ENCODE measurements around the gene GABARAPL1.
A peak's percentile ranks its signal among the peaks of the same experiment; 100 is the strongest.

GABARAPL1 gene
- long read RNA-seq, transcript GABARAPL1-201 (4 exons, 1,957 nt): major isoform, 20 of 38 reads
- long read RNA-seq, partial matches to known transcripts: 0 of 38 reads
- long read RNA-seq, other reads (novel, unspliced or antisense): 14 of 38 reads

DNA sequence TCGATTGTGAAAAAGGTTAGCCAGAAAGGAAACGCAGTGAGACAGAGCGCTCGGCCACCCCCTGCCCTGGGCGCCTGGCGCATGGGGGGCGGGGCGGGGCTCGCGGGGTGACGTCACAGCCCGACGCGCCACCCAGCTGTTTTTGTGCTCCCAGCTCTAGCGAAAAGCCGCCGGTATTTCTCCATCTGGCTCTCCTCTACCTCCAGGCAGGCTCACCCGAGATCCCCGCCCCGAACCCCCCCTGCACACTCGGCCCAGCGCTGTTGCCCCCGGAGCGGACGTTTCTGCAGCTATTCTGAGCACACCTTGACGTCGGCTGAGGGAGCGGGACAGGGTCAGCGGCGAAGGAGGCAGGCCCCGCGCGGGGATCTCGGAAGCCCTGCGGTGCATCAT is at the start of gene GABARAPL1:
GABARAPL1 (plus strand) TSS at position 139 of the 393 bp plus-strand sequence; CDS start at position 392, 253 bp downstream.
- peak within 1 kb of the TSS; percentile 73 for H3K4me3 ChIP-seq (replicated peaks; ENCODE audit: insufficient read depth, low read length)
- H3K27ac ChIP-seq (replicated peaks): peak within 1 kb of the TSS; percentile 90
- no peak for TF ChIP-seq GABPA (IDR thresholded peaks at IDR 0.05; ENCODE audit: low read depth)
- TF ChIP-seq CTCF (IDR thresholded peaks at IDR 0.05; ENCODE audit: insufficient read depth, low read length): no peak
- TF ChIP-seq, protein P1, sequence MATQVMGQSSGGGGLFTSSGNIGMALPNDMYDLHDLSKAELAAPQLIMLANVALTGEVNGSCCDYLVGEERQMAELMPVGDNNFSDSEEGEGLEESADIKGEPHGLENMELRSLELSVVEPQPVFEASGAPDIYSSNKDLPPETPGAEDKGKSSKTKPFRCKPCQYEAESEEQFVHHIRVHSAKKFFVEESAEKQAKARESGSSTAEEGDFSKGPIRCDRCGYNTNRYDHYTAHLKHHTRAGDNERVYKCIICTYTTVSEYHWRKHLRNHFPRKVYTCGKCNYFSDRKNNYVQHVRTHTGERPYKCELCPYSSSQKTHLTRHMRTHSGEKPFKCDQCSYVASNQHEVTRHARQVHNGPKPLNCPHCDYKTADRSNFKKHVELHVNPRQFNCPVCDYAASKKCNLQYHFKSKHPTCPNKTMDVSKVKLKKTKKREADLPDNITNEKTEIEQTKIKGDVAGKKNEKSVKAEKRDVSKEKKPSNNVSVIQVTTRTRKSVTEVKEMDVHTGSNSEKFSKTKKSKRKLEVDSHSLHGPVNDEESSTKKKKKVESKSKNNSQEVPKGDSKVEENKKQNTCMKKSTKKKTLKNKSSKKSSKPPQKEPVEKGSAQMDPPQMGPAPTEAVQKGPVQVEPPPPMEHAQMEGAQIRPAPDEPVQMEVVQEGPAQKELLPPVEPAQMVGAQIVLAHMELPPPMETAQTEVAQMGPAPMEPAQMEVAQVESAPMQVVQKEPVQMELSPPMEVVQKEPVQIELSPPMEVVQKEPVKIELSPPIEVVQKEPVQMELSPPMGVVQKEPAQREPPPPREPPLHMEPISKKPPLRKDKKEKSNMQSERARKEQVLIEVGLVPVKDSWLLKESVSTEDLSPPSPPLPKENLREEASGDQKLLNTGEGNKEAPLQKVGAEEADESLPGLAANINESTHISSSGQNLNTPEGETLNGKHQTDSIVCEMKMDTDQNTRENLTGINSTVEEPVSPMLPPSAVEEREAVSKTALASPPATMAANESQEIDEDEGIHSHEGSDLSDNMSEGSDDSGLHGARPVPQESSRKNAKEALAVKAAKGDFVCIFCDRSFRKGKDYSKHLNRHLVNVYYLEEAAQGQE (IDR thresholded peaks at IDR 0.05; ENCODE audit: insufficient replicate concordance, low read depth): no peak
- TF ChIP-seq POLR2AphosphoS5 (IDR thresholded peaks at IDR 0.05; ENCODE audit: low read depth): no peak
- no peak for TF ChIP-seq SPI1 (IDR thresholded peaks at IDR 0.05; ENCODE audit: borderline replicate concordance, low read depth)
- DNase-seq (ENCODE audit: low read depth in 1 of 2, low spot score in 1 of 2): peak; percentile 44 to 77
- no peaks in the 10 kb centered on the region for H3K27me3 ChIP-seq (ENCODE audit: insufficient read depth, poor library complexity, severe bottlenecking)

- DNase-seq (ENCODE audit: low read depth in 1 of 2, low spot score in 1 of 2): no peak
- H3K27ac ChIP-seq (replicated peaks): no peak overlapping the region
- H3K27me3 ChIP-seq (ENCODE audit: insufficient read depth, poor library complexity, severe bottlenecking): no peaks in the 10 kb centered on the region
- TF ChIP-seq, protein P1 (IDR thresholded peaks at IDR 0.05; ENCODE audit: insufficient replicate concordance, low read depth): no peak
- no peak for TF ChIP-seq POLR2AphosphoS5 (IDR thresholded peaks at IDR 0.05; ENCODE audit: low read depth)
- no peak for TF ChIP-seq CTCF (IDR thresholded peaks at IDR 0.05; ENCODE audit: insufficient read depth, low read length)
- no peak for TF ChIP-seq GABPA (IDR thresholded peaks at IDR 0.05; ENCODE audit: low read depth)
- peak; percentile 90 for TF ChIP-seq SPI1 (IDR thresholded peaks at IDR 0.05; ENCODE audit: borderline replicate concordance, low read depth)
- H3K4me3 ChIP-seq (replicated peaks; ENCODE audit: insufficient read depth, low read length): no peak overlapping the region
Observed at GRCh38 chr12:10163084-10163483, 49.6 kb upstream of the GABARAPL1 start.

GRCh38 chr12:10165421-10165820 is 47.3 kb upstream of the GABARAPL1 start:
- Histone ChIP-seq H3K27me3 (ENCODE audit: insufficient read depth, poor library complexity, severe bottlenecking) (no peaks in the 10 kb centered on the region), H3K27ac (replicated peaks) (no peak overlapping the region), H3K4me3 (replicated peaks; ENCODE audit: insufficient read depth, low read length) (no peak overlapping the region)
- no peak for DNase-seq (ENCODE audit: low read depth in 1 of 2, low spot score in 1 of 2)
- TF ChIP-seq CTCF (IDR thresholded peaks at IDR 0.05; ENCODE audit: insufficient read depth, low read length) (no peak), GABPA (IDR thresholded peaks at IDR 0.05; ENCODE audit: low read depth) (no peak), POLR2AphosphoS5 (IDR thresholded peaks at IDR 0.05; ENCODE audit: low read depth) (no peak), SPI1 (IDR thresholded peaks at IDR 0.05; ENCODE audit: borderline replicate concordance, low read depth) (no peak)
- TF ChIP-seq, protein P1 (IDR thresholded peaks at IDR 0.05; ENCODE audit: insufficient replicate concordance, low read depth): no peak

Data from HL-60 (cell line).